GM04504 (cell line): ENCODE measurements around the gene GPR156.

ENCODE experiments used
- DNase-seq: peaks from one replicate; pipeline ENCODE4 v3.0.0-alpha.2; 2012; ENCODE audit warnings: low read depth

Gene GPR156

DNA sequence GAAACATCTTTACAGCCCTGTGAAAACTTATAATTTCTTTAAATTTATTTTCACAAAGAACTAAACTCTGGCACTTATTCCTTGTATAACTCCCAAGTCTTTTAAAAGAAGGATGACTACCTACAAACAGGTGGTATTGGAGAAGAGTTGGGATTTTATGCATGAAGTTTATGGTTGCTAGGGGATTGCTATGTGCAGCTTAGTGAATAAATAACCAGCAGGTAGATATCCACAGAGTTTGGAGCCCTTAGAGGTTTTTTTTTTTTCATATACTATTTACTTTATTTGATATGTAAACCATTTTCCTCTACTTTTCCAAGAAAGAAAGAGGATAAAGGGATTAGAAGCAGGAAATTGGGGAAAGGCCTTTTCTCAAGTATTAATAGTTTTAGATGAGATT is 91.5 kb downstream of the GPR156 start:
- DNase-seq: no peak

DNA sequence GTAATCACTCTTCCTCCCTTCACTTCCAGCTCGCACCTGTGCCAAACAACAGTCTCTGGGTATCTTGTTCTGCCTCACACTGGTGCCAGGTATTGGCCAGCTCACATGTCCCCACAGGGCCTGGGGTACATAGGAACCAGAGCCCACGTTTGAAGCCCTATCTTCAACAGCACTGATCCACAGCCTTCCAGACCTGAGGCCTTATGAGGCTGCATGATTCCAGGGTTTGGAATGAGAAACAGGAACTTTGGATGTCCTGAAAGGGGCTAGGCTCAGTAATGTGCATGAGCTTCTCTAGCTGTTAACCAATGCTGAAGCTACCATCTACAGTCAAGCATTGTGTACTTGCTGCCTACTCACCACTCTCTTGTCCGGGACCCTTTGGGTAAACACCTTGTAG is 92.4 kb downstream of the GPR156 start:
- no peak for DNase-seq

DNA sequence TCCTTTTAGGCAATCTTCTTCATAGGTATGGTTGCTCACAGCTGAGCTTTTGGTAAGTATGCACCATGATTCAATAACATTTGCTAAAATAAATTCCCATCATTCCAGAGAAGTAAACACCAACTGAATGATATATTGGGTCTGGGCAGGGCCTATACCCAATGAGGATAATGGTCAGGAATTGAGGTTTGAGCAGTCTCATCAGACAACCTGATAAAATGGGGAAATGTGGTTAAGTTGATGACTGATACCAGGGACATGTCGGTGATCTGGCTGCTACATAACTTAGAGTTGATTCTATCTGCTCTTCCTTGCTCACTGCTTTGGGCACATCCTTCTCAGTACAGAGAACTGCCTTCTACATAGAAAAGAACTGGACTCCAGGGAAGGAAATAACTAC is 92.9 kb downstream of the GPR156 start:
- DNase-seq: no peak

DNA sequence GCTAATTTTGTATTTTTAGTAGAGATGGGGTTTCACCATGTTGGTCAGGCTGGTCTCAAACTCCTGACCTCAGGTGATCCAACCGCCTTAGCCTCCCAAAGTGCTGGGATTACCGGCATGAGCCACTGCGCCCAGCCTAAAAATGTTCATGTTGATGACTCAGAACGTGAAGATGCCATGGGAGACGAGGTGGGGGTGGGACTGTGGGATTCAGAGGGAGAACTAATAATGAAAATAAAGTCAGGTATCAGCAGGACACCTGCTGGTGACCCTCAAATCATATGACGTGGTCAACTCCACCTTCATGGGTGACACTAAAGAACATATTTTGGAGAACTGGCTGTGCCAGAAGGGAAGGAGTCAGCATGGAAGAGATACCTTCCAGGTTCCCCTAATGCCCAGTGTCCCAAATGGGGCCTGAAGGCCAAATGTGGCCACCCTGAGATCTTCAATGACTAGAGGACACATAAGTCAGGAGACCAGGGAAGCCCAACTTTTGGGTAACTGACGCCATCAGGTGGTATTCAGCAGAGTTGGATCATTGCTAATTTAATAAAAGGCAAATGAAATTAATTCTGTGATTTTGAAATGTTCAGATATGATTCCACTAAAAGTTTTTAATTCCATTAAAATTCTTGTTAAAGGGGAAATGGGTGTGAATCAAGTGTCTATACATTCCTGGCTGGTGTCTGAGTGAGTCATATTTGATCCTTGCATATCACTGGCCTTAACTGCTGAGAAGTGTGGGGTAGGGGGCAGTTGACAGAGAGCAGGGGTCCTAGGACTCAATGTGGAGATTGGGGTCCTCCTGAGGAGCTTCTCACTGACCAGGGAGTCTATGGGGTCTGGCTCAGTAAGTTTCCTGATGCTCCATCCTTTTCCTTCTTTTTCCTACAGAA is 102.2 kb downstream of the GPR156 start:
- DNase-seq: no peak

DNA sequence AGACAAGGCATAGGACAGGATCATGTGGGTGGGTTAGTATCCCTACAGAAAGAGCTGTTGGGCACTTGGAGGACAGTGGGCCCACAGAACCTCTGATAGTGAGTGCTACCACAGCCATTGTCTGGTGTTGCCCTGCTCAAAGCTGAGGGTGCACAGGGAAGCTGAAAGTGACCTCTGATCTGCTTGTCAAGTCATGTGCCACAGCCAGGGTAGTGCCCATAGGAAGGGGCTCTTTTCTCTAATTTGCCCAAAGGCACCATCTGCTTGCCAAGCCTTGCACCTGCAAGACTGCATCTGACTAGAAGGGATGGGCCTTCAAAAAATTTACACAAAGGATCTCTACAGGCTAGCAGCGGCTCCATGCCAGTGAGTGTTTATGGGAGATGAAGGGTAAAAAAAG is 103.4 kb downstream of the GPR156 start:
- no peak for DNase-seq

DNA sequence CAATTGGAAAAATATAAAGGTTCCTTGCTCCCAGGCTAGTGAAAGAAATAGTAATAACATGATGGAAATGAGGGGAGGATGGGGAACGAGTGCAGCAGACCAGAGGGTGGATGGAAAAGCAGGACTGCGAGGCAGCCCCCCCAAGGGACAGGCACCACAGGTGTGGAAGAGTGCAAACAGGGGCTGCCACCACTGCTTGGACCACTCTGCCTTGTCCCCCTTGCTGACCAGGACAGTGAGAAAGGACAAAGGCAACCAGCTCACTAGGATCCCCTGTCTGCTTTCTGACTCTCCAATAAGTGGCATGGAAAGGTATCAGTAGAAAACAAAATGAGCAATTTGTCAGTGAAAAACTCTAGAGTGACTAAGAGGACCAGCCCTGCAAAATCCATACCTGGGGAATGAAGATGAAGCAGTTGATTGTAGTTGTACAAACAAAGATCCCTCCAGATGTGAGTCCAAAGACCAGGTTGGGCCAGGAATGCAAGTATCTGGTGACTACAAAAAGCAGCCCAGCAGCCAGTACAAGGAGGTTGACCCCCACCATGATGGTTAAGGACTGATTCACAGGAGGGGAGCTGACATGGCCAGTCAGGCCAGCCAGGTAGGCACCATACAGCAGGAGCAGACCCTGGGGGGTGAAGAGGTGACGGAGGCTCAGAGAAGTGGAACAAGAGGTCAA is 104.2 kb downstream of the GPR156 start:
- DNase-seq: no peak

DNA sequence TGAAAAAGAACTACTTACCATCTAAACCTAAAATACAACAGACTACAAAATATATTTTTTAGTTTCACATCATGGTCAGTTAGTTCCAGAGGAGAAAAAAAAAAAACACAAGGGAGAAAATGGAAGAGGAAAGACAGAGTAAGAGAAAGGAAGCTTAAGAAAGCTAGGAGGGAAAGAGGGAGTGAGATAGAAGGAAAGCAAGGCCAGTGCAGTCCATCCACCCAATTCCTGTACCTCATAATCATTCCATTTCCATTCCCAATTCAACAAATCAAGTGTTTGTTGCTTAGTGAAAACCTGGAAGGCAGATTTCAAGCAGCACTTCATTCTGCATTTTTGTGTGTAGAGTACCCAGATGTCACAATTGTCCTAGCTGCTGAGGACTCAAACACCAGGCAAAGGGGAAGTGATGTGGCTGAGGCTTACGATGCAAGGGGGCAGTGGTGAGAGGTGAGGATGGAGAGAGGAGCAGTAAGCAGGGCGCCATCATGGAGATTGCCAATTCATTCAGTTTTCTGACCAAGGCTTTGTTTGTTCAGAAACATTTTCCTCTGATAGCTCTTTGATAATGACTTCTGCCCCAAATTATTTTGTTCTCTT is 107.2 kb downstream of the GPR156 start:
- DNase-seq: no peak

DNA sequence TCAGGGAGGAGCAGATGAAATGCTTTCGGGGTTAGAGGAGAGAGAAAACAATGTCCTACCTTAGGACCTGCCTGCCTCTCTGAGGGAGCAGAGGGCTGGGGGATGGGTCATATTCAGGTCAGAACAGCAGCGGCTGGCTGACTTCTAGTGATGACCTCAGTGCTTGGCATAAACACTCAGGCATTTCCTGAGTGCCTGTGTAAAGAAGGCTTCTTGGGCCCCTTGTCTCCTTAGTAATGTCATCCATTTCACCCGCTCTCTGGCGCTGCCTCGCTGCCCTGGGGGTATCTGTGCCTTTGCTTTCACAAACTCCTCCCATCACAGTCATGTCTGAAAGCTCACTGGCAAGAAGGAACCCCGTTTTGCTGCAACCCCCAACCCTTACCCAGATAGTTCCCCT is 107.9 kb downstream of the GPR156 start:
- peak; percentile 75 for DNase-seq

DNA sequence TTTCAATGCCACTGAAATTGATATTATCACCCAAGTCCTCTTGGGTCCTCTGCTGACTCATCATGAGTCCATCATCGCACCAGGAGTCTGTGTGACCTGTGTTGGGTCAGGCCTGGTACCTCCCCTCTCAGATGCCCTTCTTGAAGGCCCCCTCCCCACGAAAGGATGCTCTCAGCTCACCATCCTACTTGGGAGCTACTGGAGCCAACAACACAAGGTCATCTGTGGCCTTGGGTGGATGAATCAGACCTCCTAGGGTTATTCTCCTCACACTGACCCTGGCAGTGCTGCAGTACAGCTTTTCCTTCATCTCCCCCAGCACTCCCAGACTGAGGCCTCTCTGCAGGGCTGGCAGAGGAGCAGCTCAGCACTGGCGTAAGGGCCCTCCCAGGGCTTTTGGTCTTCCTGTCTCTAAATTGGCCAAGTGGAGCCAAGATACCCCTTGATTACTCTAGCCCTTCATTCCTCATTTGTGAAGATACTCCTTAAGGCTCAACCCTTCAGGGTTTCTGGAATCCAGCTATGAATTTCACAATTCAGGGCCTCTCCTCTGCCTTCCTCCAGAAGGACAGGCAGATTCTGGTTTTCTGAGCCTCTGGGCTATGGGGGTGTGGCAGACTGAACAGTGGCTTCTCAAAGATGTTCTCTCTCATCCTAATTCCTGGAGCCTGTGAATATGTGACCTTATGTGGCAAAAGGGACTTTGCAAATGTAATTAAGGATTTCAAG is 110.0 kb downstream of the GPR156 start:
- DNase-seq: no peak

DNA sequence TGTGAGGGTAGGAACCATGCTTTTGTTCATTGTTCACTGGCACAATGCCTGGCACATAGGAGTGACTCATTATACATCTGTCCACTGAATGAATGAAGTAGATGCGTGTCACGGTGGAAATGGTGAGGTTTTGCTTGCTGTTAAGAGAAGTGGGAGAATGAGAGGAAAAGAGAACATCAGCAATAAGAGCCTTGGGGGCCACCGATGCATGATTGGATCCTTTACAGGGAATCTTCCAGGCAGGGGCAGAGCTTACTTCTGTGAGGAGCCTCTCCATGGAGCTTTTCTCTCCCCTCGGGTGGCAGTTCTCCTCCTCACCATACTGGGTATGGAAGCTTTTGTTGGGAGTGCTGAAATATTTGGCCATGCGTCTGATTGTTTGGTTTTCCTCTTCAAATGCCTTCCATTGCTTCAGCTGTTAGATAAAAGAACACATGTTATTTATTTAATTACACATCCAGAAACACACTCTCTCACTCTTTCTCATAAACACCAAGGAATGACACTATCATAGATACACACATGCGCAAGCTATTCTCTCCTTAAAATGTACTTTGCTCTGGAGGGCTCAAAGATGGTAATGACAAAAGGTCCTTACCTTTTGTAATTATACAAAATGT is 111.9 kb downstream of the GPR156 start:
- DNase-seq: no peak

DNA sequence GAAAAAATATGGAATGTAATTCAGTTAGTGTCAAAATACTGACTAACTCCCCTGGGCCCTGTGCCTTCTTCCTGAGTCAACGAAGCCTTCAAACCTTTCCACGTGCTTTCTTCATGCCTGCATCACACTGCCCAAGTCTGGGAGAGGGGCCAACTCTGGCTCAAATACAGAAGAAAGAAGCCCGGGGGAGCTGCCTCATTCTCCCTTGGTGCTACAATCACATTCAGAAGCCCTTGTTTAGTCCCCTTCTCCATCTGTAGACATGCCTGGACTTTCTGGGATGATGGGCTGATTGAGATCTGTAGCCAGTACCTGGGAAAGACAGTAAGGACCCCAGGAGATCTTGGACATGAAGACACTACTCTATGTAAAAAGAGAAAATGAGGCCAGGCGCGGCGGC is 113.0 kb downstream of the GPR156 start:
- DNase-seq: peak; percentile 76

DNA sequence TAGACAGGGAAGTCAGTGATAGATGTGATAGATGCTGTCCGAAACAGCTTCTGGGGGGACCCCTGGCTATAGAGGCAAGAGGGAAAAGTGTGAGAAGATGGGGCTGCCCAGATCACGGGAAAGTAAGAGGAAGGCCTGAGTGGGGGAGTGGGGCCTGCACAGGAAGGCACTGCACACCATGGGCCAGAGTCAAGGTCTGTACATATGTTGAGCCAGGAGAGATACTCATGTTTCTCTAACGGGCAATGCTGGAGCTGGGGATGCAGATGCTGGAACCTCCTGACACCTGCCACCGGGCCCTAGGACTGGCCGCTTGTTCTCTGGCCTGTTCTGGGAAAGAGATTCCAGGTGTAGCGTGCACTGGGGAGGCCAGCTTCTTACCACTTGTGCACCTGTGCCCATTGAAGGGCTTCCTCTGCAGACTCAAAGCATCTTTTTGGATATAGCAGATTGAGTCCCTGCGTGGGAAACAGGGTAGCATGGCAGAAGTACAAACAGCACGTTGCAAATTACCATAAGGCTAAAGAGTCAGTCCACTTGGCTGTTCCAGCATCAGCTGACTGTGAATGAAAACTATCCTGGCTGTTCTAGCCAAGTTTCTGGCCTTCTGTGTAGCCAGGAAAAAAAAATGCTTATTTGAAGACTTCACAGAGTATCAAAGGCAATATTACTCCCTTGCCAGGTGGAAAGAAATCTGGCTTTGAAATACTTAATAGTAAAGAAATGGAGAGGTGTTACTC is 113.7 kb downstream of the GPR156 start:
- DNase-seq: no peak

DNA sequence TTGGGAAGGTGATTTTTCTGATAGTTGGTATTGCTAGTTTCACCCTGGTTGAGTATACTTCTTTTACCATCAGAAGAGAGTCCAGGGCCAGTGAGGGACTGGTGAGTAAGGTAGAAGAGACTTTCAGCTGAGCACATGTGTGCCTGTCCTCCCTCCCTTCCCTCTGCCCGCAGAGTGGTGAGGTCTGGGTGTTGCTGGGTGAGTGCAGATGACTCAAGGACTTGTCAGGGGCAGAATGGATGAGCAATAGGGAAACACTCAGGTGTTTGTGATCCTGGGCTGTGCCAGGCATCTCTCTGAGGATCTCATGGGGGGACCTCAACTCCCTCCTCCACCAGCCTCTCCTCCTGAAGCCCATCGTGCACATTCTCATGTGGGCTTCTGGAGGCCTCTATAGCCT is 114.8 kb downstream of the GPR156 start:
- peak; percentile 65 for DNase-seq

DNA sequence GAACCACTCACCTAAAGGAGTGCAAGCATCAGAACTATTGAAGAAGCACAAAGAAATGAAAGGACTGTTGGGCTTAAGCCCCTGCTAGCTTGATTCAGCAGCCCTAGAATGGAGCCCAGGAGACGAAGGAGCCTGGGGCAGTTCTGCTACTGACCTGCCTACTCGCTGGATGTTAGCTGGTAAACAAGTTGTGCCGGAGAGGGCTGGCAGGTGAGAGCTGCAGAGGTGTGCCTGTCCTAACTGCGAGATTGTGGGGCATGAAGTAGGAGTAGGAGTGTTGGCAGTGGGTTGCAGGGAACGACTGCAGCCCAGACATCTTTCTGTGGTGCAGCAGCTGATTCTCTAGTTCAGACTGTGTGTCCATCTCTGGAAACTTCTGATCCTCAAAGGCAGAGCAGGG is 115.6 kb downstream of the GPR156 start:
- no peak for DNase-seq

DNA sequence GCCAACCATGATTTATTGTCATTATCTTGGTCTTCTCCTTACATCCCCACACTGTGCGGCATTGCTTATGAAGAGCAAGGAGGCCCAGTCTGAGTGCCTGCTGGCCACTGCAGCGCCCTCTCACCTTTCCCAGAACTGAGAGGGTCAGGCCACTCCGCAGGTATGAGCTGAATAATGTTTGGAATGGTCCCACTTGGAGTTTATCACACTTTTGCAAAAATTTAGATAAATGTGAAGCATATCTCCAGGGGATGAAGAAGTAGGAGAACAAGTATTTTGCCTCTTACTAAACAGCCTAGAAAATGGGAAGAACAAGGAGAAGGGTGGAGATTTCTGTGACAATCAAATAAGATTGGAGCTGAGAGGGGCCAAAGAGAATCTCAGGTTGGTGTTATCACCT is 116.4 kb downstream of the GPR156 start:
- no peak for DNase-seq

DNA sequence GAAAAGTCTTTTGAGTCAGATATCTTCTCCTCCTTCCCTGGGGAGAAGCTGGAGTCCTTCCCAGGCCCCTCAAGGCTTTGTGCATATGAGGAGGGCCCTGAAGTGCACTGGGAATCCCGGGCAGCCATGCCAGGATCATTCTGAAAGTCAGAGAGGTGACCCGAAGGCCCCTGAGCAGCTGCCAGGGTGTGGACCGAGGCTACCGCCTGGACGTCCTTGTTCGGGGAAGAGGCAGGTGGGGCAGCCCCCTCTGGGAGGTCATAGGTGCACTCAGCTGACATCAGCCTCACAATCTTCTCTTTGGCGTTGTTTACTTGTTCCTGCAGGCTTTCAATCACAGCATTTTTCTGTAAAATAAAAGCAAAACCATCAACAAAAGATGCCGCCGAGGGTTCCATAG is 117.0 kb downstream of the GPR156 start:
- DNase-seq: no peak

DNA sequence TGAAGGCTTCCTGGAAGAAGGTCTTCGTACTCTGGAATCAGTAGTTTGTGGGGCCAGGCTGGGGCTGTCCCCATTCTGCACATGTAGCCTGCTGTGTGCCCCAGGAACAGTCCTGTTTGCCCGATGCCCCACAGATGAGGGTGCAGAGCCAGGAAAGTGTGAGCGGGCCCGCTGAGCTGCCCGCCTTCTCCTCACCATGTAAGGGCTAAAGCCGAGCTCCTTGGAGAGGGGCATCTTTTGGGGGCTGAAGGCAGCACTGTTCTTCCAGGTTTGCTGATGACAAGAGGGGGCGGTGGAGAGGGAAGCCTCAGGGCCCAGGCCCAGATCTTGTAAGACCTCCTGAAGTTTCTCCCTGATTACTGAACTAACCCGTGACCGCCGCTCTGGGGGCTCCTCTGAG is 117.5 kb downstream of the GPR156 start:
- DNase-seq: no peak

DNA sequence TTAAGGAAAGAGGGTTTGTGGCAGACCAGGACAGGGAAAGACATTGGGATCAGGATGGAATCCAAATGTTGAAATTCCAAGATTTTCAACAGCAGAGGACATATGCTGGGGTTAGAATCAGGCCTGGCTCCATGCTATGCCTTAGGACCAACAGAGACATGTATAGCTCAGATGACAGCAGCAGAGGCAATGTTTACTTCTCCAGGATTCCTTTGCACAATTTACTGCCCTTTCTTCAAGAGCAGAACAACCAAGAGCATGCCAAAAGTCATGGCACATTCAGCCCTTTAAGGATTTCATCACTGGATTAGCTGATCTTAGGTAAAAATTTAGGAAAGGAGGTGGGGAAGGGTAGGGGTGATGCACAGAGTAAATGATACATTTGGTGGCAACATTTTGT is 121.2 kb downstream of the GPR156 start:
- no peak for DNase-seq

DNA sequence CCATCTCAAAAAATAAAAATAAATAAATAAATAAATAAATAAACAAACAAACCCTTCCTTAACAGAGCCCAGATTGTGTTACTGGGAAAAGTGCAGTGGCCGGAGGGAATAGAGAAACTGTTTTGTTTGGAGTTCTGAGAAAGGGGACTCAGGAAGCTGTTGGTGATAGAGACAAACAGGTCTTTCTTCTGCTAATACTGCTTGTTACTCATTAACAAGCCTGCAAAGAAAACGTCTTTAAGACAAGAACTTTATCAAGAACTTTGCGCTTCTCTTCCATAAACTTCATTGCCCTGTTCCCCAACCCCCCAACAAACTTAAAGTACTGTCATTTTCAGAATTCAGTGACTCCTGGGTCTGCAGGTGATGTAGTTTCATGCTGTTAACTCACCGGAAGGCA is 122.0 kb downstream of the GPR156 start:
- no peak for DNase-seq

DNA sequence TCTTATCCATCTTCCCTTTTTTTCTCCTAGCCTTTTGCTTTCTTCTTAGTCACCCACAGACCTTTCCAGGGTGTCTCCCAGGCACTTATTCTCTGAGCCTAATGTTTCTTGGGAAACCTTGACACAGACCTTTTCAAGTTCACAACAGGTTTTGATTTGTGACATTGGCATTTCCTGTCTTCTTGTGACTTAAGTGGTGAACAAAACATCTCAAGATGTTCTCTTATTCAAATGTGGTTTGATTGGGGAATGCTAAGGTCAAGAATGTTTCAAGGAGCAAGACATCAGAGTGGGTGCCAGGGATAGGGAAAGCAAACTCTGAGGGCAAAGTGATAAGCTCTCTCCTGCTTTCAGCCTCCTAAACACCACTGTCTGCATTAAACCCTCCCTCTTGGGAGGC is 122.6 kb downstream of the GPR156 start:
- peak; percentile 75 for DNase-seq

DNA sequence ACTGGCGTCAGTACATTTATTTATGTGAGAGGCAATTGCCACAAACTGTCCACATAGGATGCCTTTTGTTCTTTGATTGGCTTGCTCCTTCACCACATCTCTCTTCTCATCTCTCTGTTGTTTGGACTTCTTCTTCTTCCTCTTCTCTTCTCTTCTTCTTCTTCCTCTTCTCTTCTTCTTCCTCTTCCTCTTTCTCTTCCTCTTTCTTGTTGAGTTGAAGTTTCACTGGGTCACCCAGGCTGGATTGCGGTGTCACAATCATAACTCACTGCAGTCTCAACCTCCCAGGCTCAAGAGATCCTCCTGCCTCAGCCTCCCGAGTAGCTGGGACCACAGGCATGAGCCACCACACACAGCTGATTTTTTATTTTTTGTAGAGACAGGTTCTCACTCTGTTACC is 123.1 kb downstream of the GPR156 start:
- DNase-seq: no peak
